ENCODE measurements around the gene CD82.

DNA sequence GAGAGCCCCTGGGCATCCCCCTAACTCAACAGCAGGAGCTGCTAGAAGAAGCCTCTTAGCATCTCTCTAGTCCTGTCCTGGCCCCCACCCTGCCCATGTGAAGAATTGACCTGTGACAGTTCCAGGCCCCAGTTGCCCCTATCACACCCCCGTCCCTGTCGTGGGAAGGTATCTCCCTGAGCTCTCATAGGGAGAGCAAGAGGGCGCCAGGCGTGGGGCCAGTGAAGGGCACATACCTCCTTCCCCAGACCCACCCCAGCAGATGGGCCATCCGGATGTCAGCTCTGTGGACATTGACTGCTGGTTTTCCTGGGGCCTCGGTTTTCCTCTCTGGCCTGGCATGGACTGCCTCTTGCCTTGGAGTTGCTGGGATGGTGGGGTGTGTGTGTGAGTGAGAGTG, 29.5 kb downstream of the CD82 start:
- TF ChIP-seq CTCF (conservative IDR thresholded peaks at IDR 0.05) (no peak), EZH2 (IDR thresholded peaks at IDR 0.05; ENCODE audit: low read depth) (no peak)
